Measurements from ENCODE around the gene RSPH6A.

DNA sequence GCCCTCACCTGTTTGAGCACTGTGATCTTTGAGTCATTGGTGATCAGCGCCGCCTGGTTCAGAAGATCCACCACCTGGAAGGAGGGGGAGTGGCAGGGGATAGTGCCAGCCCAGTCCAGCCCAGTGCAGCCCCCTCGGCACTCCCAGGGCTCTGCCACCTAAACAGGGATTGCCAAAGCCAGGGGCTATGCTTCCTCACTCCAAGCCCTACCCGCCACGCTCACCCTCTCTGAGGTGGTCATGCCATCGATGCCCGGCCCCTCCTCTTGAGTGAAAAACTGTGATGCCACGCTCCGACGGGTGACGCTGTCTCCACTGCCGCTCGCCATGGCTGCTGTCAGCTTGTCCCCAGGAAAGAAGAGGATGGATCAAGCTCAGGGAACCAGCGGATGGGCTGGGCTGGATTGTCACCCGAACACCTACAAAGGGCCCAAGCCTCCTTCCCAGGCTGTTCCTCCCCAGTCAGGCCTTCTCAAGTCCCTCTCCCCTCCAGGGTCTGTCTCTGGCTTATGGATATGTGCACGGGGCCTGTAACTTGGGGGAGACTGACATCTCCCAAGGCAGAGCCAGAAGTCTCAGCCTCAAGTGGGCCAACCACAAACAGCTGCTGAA lies 39.2 kb upstream of the RSPH6A start:
- TF ChIP-seq, protein P1, sequence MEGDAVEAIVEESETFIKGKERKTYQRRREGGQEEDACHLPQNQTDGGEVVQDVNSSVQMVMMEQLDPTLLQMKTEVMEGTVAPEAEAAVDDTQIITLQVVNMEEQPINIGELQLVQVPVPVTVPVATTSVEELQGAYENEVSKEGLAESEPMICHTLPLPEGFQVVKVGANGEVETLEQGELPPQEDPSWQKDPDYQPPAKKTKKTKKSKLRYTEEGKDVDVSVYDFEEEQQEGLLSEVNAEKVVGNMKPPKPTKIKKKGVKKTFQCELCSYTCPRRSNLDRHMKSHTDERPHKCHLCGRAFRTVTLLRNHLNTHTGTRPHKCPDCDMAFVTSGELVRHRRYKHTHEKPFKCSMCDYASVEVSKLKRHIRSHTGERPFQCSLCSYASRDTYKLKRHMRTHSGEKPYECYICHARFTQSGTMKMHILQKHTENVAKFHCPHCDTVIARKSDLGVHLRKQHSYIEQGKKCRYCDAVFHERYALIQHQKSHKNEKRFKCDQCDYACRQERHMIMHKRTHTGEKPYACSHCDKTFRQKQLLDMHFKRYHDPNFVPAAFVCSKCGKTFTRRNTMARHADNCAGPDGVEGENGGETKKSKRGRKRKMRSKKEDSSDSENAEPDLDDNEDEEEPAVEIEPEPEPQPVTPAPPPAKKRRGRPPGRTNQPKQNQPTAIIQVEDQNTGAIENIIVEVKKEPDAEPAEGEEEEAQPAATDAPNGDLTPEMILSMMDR (IDR thresholded peaks at IDR 0.05): no peak
- TF ChIP-seq POLR2A (IDR thresholded peaks at IDR 0.05) (no peak), POLR2AphosphoS5 (IDR thresholded peaks at IDR 0.05) (no peak)
